ENCODE measurements around the gene MT1HL1. TPM values are rescaled to one million over a fixed set of nuclear protein-coding genes. Genes with fewer than 3 reads are reported as not detected.
"Not testable (repeated sequence)": the region's sequence is repeated elsewhere in the genome, so short reads cannot be mapped to it uniquely, and the experiment has no call there.

Gene MT1HL1
- total RNA-seq, 1 donor from 2014 or later = not detected

DNA sequence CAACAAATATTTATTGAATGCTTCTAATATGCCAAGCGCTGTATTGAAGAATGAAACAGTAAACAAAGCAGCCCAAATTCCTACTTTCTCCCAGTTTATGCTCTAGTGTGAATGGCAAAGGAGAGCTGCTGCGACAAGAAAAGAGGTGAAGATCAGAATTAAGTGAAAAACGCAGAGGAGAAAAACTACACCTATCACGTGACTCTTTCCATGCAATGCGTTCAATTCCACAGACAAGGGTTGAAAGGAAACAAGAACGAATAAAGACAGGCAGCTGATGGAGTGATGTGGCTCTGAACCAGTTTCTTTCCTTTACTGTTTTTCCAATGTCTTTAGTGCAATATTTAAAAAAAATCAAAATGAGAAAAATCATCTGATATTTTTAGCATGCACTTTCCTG is 23.6 kb downstream of the MT1HL1 start:
- no peak for DNase-seq (ENCODE audit: extremely low spot score, unreplicated experiment)
- Mint-ChIP-seq H3K27ac (ENCODE audit: unreplicated experiment) (no peak overlapping the region), H3K27me3 (ENCODE audit: unreplicated experiment) (no peaks in the 10 kb centered on the region), H3K4me1 (ENCODE audit: unreplicated experiment) (no peaks in the 10 kb centered on the region), H3K9me3 (ENCODE audit: unreplicated experiment) (peaks cover 8% of the 10 kb centered on the region), H3K36me3 (ENCODE audit: unreplicated experiment) (no peaks in the 10 kb centered on the region), H3K4me3 (ENCODE audit: unreplicated experiment) (no peak overlapping the region)
- TF ChIP-seq, protein P1, sequence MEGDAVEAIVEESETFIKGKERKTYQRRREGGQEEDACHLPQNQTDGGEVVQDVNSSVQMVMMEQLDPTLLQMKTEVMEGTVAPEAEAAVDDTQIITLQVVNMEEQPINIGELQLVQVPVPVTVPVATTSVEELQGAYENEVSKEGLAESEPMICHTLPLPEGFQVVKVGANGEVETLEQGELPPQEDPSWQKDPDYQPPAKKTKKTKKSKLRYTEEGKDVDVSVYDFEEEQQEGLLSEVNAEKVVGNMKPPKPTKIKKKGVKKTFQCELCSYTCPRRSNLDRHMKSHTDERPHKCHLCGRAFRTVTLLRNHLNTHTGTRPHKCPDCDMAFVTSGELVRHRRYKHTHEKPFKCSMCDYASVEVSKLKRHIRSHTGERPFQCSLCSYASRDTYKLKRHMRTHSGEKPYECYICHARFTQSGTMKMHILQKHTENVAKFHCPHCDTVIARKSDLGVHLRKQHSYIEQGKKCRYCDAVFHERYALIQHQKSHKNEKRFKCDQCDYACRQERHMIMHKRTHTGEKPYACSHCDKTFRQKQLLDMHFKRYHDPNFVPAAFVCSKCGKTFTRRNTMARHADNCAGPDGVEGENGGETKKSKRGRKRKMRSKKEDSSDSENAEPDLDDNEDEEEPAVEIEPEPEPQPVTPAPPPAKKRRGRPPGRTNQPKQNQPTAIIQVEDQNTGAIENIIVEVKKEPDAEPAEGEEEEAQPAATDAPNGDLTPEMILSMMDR (IDR thresholded peaks at IDR 0.05) = no peak

DNA sequence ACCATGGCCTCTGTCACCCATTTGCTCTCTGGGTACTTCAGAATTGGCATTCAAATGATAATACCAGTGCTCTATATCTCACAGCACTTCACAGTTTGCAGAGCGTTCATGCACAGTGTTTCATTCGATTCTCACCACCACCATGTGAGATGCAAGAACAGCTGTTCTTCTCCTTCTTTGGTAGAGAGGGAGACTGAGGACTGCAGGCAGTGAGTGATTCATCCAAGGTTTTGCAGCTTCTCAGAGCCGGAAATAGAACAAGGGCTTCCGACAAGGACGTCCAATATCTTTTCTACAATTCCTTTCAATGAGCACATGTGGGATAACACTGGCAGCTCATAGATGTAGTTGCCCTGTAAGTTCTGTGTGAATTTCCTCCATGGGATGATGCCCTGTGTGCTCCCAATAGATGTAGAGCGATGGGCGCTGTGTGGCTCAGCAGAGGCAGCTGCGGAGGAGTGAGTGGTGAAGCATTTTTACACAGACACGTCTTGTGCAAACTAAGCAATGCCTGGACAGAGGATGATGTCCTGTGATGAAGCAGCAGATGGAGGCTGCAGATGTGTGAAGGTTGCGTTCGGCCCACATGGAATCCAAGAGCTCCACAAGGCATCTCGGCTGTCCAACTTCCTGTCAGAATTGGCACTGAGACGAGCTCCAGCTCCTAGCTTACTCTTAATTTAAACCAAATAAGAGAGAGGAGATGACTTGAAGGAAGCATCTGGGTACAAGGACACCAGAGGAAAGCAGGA is 24.9 kb downstream of the MT1HL1 start:
- DNase-seq (ENCODE audit: extremely low spot score, unreplicated experiment) = no peak
- H3K4me1 Mint-ChIP-seq (ENCODE audit: unreplicated experiment) = no peaks in the 10 kb centered on the region
- H3K9me3 Mint-ChIP-seq (ENCODE audit: unreplicated experiment) = peaks cover 10% of the 10 kb centered on the region
- TF ChIP-seq, protein P1 (IDR thresholded peaks at IDR 0.05) = no peak
- H3K4me3 Mint-ChIP-seq (ENCODE audit: unreplicated experiment) = no peak overlapping the region
- no peaks in the 10 kb centered on the region for H3K27me3 Mint-ChIP-seq (ENCODE audit: unreplicated experiment)
- H3K27ac Mint-ChIP-seq (ENCODE audit: unreplicated experiment) = no peak overlapping the region
- H3K36me3 Mint-ChIP-seq (ENCODE audit: unreplicated experiment) = no peaks in the 10 kb centered on the region

DNA sequence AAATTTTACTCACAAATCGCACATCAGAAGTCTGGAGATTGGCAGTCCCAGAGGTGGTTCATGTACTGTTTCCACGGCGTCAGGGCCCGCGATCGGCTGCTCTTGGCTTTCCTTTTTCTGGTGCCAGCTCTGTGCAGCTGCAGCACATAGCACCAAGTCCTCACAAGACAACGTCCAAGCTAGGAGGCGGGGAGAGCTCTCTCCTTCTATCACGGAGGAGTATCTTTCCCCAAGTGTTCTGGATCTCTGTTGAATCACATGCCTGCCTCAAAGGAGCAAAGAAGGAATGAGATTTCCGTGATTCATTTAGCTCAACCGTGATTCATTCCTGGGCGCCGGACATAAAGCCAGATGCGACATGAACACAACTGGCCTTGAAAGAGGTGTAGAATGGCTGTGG is 25.5 kb downstream of the MT1HL1 start:
- H3K27me3 Mint-ChIP-seq (ENCODE audit: unreplicated experiment) = no peaks in the 10 kb centered on the region

DNA sequence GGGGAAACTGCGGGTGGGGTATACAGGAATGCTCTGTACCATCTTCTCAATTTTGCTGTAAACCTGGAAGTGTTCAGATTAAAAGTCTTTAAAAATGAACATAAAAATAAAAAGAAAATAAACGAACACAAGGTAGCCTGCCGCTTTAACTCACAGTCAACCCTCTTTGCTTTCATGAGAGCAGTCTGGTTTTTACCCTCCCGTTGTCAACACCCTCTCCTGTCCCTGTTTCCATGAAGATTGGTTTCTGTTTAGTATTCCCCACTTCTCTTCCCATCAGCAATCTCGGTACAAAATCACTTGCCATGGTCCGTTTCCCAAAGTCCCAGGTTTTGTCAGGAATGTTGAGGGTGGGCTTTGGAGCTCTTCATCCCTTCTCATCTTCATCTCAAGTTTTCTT is 28.8 kb downstream of the MT1HL1 start:
- DNase-seq (ENCODE audit: extremely low spot score, unreplicated experiment) = no peak
- Mint-ChIP-seq H3K27ac (ENCODE audit: unreplicated experiment) (no peak overlapping the region), H3K4me3 (ENCODE audit: unreplicated experiment) (no peak overlapping the region), H3K36me3 (ENCODE audit: unreplicated experiment) (no peaks in the 10 kb centered on the region), H3K4me1 (ENCODE audit: unreplicated experiment) (no peaks in the 10 kb centered on the region), H3K9me3 (ENCODE audit: unreplicated experiment) (peaks cover 5% of the 10 kb centered on the region), H3K27me3 (ENCODE audit: unreplicated experiment) (no peaks in the 10 kb centered on the region)
- TF ChIP-seq, protein P1 (IDR thresholded peaks at IDR 0.05) = no peak

More for the DNA sequence above, 25.5 kb downstream of the MT1HL1 start:
- DNase-seq (ENCODE audit: extremely low spot score, unreplicated experiment) = no peak
- Mint-ChIP-seq H3K4me1 (ENCODE audit: unreplicated experiment) (no peaks in the 10 kb centered on the region), H3K4me3 (ENCODE audit: unreplicated experiment) (no peak overlapping the region), H3K36me3 (ENCODE audit: unreplicated experiment) (no peaks in the 10 kb centered on the region), H3K27ac (ENCODE audit: unreplicated experiment) (no peak overlapping the region), H3K9me3 (ENCODE audit: unreplicated experiment) (peaks cover 7% of the 10 kb centered on the region)
- TF ChIP-seq, protein P1 (IDR thresholded peaks at IDR 0.05) = no peak

DNA sequence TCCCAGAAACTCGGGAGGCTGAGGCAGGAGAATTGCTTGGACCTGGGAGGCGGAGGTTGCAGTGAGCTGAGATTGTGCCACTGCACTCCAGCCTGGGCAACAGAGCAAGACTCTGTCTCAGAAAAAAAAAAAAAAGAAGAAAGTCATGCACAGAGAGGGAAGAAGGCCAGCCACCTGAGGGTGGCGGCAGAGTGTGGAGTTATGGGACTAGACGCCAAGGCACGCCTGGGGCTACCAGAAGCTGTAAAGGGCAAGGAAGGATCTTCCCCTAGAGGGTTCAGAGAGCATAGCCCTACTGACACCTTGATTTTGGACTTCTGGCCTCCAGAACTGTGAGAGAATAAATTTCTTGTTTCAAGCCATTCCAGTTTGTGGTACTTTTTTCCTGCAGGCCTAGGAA is 30.2 kb downstream of the MT1HL1 start:
- not testable (repeated sequence) for H3K27ac Mint-ChIP-seq (ENCODE audit: unreplicated experiment); DNase-seq (ENCODE audit: extremely low spot score, unreplicated experiment); H3K36me3 Mint-ChIP-seq (ENCODE audit: unreplicated experiment); H3K4me3 Mint-ChIP-seq (ENCODE audit: unreplicated experiment); H3K27me3 Mint-ChIP-seq (ENCODE audit: unreplicated experiment); H3K9me3 Mint-ChIP-seq (ENCODE audit: unreplicated experiment); H3K4me1 Mint-ChIP-seq (ENCODE audit: unreplicated experiment)
